ENCODE data around the gene UQCRC1.

The UQCRC1 gene

DNA sequence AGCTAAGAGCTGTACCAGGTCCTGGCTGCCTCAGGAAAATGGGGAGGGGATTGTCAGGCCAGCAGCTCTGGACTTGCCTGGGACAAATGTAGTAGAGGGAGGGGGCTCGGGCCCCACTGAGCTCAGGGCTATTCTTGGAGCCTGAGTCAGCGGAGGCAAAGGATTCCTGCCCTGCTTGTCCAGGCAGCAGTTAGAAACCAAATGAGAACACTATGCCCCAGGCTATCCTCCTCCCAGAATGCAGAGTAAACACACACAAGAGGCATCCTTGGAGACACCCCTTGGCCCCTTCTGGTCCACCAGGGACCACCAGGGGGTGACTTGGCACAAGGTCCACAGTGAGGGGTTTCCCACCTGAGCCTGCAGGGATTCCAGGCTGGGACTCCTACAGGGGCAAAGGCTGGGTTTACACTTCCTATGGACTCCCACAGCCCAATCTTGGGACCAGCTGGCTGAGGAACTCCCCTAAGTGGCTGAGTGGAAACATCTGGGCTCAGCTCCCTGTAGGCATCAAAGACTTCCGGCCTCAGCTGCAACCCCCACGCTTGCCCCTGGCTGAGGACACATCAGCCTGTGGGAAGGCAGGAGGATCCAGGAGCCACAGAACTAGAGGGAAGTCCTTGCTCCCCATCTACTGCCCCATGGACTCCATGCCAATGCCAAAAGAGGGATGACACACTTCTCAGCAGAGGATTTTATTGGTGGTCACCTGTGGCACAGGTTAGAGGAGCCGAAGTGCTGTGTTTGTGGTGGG lies 10.9 kb downstream of the UQCRC1 start:
- peaks cover 11% of the 10 kb centered on the region; the same call in 1 of the 2 replicates for H3K36me3 ChIP-seq (ENCODE audit: insufficient read depth, low read length)
- H3K79me2 ChIP-seq (ENCODE audit: control insufficient read depth, insufficient read depth, low read length, unreplicated experiment): peaks cover 13% of the 10 kb centered on the region
- H3K4me3 ChIP-seq (ENCODE audit: low read depth, low read length): no peak overlapping the region
- peak overlapping the region; percentile 85 for H3K27ac ChIP-seq (ENCODE audit: low read depth, low read length)
- H3K27me3 ChIP-seq (ENCODE audit: insufficient read depth, low read length): no peaks in the 10 kb centered on the region
- H3K4me1 ChIP-seq (ENCODE audit: control insufficient read depth, insufficient read depth, low read length, unreplicated experiment): peaks cover 51% of the 10 kb centered on the region
- no peak overlapping the region for H2AFZ ChIP-seq (ENCODE audit: low read length, unreplicated experiment)

DNA sequence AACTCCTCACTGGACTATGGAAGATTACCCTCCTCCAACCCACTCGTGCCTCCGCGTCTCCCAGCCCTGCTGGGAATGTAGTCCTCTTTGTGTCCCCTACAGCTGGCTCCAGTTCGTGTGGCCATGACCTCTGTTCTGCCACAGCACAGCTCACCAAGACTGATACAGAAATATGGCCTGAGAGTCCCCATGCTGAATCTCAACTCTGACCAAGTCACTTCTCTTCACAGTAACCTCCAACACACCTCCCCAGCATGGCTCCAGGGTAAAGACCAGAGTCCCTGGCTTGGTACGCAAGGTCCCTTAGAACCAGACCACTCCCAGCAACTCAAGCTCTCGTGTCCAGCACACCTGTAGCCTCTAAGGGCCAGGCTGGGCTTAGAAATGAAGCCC lies 12.0 kb downstream of the UQCRC1 start:
- H3K36me3 ChIP-seq (ENCODE audit: insufficient read depth, low read length): peaks cover 5% of the 10 kb centered on the region; the same call in 1 of the 2 replicates
- H3K4me3 ChIP-seq (ENCODE audit: low read depth, low read length): no peak overlapping the region
- H3K27me3 ChIP-seq (ENCODE audit: insufficient read depth, low read length): no peaks in the 10 kb centered on the region
- peak overlapping the region; percentile 85 for H3K27ac ChIP-seq (ENCODE audit: low read depth, low read length)
- H3K4me1 ChIP-seq (ENCODE audit: control insufficient read depth, insufficient read depth, low read length, unreplicated experiment): peaks cover 51% of the 10 kb centered on the region
- H2AFZ ChIP-seq (ENCODE audit: low read length, unreplicated experiment): no peak overlapping the region
- peaks cover 15% of the 10 kb centered on the region for H3K79me2 ChIP-seq (ENCODE audit: control insufficient read depth, insufficient read depth, low read length, unreplicated experiment)

DNA sequence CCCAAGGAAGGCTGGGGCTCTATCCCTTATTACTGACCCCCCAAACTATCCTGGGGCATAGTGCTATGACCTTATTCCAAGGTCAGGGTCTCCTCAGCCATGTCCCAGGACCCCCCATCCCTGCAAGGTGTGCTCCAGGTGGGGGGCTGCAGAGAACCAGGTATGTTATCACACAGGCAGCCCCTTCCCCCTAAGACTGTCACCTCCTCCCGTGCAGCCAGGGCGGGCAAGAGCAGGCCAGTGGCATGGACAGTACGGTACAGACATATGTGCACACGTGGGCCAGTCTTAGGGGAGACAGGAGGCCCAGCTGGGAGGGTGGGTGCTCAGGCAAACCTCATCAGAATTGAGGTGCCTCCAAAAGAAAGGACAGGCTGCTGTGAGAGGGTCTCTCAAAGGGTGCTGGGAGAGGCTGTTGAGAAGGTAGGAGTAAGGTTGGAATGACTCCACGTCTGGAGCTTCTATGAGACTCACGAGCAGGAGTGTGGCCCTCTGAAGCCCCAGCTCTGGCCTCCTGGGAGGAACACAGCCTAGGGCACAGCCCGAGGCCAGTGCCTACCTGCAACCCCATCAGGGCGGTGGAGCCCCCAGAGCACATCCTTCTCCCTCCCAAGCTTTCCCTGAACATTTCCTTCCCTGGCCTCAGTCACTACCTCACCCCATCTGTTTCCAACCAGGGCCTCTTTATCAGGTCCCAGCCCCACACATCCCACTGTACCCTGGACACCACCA lies 12.6 kb downstream of the UQCRC1 start:
- no peak overlapping the region for H2AFZ ChIP-seq (ENCODE audit: low read length, unreplicated experiment)
- H3K27ac ChIP-seq (ENCODE audit: low read depth, low read length): peak overlapping the region; percentile 85
- H3K27me3 ChIP-seq (ENCODE audit: insufficient read depth, low read length): no peaks in the 10 kb centered on the region
- H3K36me3 ChIP-seq (ENCODE audit: insufficient read depth, low read length): peaks cover 7% of the 10 kb centered on the region; the same call in 1 of the 2 replicates
- H3K4me3 ChIP-seq (ENCODE audit: low read depth, low read length): no peak overlapping the region
- H3K4me1 ChIP-seq (ENCODE audit: control insufficient read depth, insufficient read depth, low read length, unreplicated experiment): peaks cover 51% of the 10 kb centered on the region
- peaks cover 15% of the 10 kb centered on the region for H3K79me2 ChIP-seq (ENCODE audit: control insufficient read depth, insufficient read depth, low read length, unreplicated experiment)

- Histone ChIP-seq H3K4me1 (ENCODE audit: control insufficient read depth, insufficient read depth, low read length, unreplicated experiment) (peaks cover 51% of the 10 kb centered on the region), H3K36me3 (ENCODE audit: insufficient read depth, low read length) (peaks cover 7% of the 10 kb centered on the region; the same call in 1 of the 2 replicates), H3K27me3 (ENCODE audit: insufficient read depth, low read length) (no peaks in the 10 kb centered on the region), H3K4me3 (ENCODE audit: low read depth, low read length) (no peak overlapping the region), H3K27ac (ENCODE audit: low read depth, low read length) (peak overlapping the region; percentile 85), H2AFZ (ENCODE audit: low read length, unreplicated experiment) (no peak overlapping the region), H3K79me2 (ENCODE audit: control insufficient read depth, insufficient read depth, low read length, unreplicated experiment) (peaks cover 15% of the 10 kb centered on the region)
Observed at GRCh38 chr3:48596157-48596556, 13.3 kb downstream of the UQCRC1 start.

DNA sequence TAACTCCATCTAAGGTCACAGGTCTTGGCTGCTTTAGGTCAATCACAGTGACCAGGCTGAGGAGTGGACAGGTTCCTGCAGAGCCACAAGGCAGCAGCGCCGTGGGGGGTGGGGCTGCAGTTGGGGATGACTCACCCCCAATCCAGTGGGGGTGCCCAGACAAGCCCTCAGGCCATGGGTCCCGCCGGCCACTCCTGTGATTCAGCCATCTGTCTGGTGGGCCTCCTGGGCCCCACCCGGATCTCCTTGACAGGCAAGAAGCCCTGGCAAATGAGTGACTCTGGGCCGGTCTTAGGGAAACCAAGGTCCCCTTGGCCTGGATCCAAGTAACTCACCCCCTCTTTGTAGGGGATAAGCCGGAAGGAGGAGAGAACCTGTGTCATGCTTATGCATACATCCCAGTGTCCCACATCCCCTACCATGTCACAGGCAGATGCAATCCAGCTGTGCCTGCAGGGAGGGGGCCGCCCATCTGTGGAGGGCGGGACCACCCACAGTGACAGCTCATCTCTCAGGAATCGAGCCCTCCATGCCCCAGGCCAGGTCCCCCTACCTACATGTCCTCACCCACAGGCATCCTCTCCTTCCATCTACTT lies 13.8 kb downstream of the UQCRC1 start:
- no peaks in the 10 kb centered on the region for H3K27me3 ChIP-seq (ENCODE audit: insufficient read depth, low read length)
- H3K36me3 ChIP-seq (ENCODE audit: insufficient read depth, low read length): peaks cover 7% of the 10 kb centered on the region; the same call in 1 of the 2 replicates
- peaks cover 51% of the 10 kb centered on the region for H3K4me1 ChIP-seq (ENCODE audit: control insufficient read depth, insufficient read depth, low read length, unreplicated experiment)
- peak overlapping the region; percentile 85 for H3K27ac ChIP-seq (ENCODE audit: low read depth, low read length)
- H3K79me2 ChIP-seq (ENCODE audit: control insufficient read depth, insufficient read depth, low read length, unreplicated experiment): peaks cover 15% of the 10 kb centered on the region
- H3K4me3 ChIP-seq (ENCODE audit: low read depth, low read length): peak overlapping the region; percentile 77
- H2AFZ ChIP-seq (ENCODE audit: low read length, unreplicated experiment): no peak overlapping the region

GRCh38 chr3:48595075-48595525 lies 14.3 kb downstream of the UQCRC1 start, which contains the start of gene COL7A1:
Gene COL7A1 (minus strand): TSS chr3:48595329. CDS start chr3:48595159, 170 bp downstream.
- peaks cover 51% of the 10 kb centered on the region for H3K4me1 ChIP-seq (ENCODE audit: control insufficient read depth, insufficient read depth, low read length, unreplicated experiment)
- H3K4me3 ChIP-seq (ENCODE audit: low read depth, low read length): peak within 1 kb of the TSS; percentile 77
- no peak within 1 kb of the TSS for H2AFZ ChIP-seq (ENCODE audit: low read length, unreplicated experiment)
- peaks cover 15% of the 10 kb centered on the region for H3K79me2 ChIP-seq (ENCODE audit: control insufficient read depth, insufficient read depth, low read length, unreplicated experiment)
- no peaks in the 10 kb centered on the region for H3K27me3 ChIP-seq (ENCODE audit: insufficient read depth, low read length)
- peak within 1 kb of the TSS; percentile 85 for H3K27ac ChIP-seq (ENCODE audit: low read depth, low read length)
- peaks cover 7% of the 10 kb centered on the region; the same call in 1 of the 2 replicates for H3K36me3 ChIP-seq (ENCODE audit: insufficient read depth, low read length)

GRCh38 chr3:48594417-48595049 lies 14.9 kb downstream of the UQCRC1 start:
- H3K27me3 ChIP-seq (ENCODE audit: insufficient read depth, low read length): no peaks in the 10 kb centered on the region
- H3K4me1 ChIP-seq (ENCODE audit: control insufficient read depth, insufficient read depth, low read length, unreplicated experiment): peaks cover 45% of the 10 kb centered on the region
- no peak overlapping the region for H2AFZ ChIP-seq (ENCODE audit: low read length, unreplicated experiment)
- H3K27ac ChIP-seq (ENCODE audit: low read depth, low read length): peak overlapping the region; percentile 85
- H3K4me3 ChIP-seq (ENCODE audit: low read depth, low read length): peak overlapping the region; percentile 77
- peaks cover 4% of the 10 kb centered on the region; the same call in 1 of the 2 replicates for H3K36me3 ChIP-seq (ENCODE audit: insufficient read depth, low read length)
- peaks cover 15% of the 10 kb centered on the region for H3K79me2 ChIP-seq (ENCODE audit: control insufficient read depth, insufficient read depth, low read length, unreplicated experiment)

GRCh38 chr3:48593337-48593736 lies 16.1 kb downstream of the UQCRC1 start:
- H3K4me1 ChIP-seq (ENCODE audit: control insufficient read depth, insufficient read depth, low read length, unreplicated experiment): peaks cover 33% of the 10 kb centered on the region
- no peaks in the 10 kb centered on the region for H3K27me3 ChIP-seq (ENCODE audit: insufficient read depth, low read length)
- peaks cover 10% of the 10 kb centered on the region; the same call in 1 of the 2 replicates for H3K36me3 ChIP-seq (ENCODE audit: insufficient read depth, low read length)
- peak overlapping the region; percentile 77 for H3K4me3 ChIP-seq (ENCODE audit: low read depth, low read length)
- no peak overlapping the region for H3K27ac ChIP-seq (ENCODE audit: low read depth, low read length)
- peaks cover 15% of the 10 kb centered on the region for H3K79me2 ChIP-seq (ENCODE audit: control insufficient read depth, insufficient read depth, low read length, unreplicated experiment)
- H2AFZ ChIP-seq (ENCODE audit: low read length, unreplicated experiment): no peak overlapping the region

DNA sequence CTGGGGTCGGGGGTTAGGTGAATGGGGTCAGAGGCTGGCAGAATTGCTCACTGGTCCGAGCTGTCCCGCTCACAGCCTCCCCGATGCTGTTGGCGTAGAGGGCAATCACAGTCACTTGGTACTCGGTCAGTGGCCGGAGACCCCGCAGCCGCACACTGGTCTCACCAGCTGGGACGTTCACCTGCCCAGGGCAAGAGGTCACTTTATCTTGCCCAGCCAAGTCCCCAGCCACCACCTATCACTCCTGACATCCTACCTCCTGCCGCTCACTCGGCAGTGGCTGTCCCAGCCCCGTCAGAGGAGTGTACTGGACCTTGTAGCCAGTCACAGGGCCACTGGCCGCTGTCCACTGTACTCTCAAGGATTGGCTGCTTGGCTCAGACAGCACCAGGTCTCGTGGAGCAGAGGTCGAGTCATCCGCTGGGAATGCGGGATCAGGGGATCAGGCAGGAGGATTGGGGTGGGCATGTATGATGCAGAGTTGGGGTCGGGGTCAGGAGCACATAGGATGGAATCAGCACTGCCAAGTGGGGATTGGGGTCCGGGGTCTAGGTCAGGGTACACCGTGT lies 16.8 kb downstream of the UQCRC1 start:
- Histone ChIP-seq H3K4me1 (ENCODE audit: control insufficient read depth, insufficient read depth, low read length, unreplicated experiment) (peaks cover 26% of the 10 kb centered on the region), H3K36me3 (ENCODE audit: insufficient read depth, low read length) (peaks cover 17% of the 10 kb centered on the region; the same call in 1 of the 2 replicates), H3K27me3 (ENCODE audit: insufficient read depth, low read length) (no peaks in the 10 kb centered on the region), H3K79me2 (ENCODE audit: control insufficient read depth, insufficient read depth, low read length, unreplicated experiment) (peaks cover 15% of the 10 kb centered on the region), H2AFZ (ENCODE audit: low read length, unreplicated experiment) (no peak overlapping the region), H3K27ac (ENCODE audit: low read depth, low read length) (no peak overlapping the region), H3K4me3 (ENCODE audit: low read depth, low read length) (no peak overlapping the region)

Measured in ACC112 (cell line).